ENCODE measurements around the gene BEND6. TPM values are rescaled to one million over a fixed set of nuclear protein-coding genes. Genes with fewer than 3 reads are reported as not detected.
"Not testable (repeated sequence)": the region's sequence is repeated elsewhere in the genome, so short reads cannot be mapped to it uniquely, and the experiment has no call there.

Gene BEND6
- total RNA-seq, 4 donors from 2014 or later = 0.55 to 0.79 TPM; not detected in 2

- intact Hi-C loops (cut with DNase I; ENCODE audit: low total_unique reads) (no loop called here), in situ Hi-C loops (cut with MboI; ENCODE audit: low pct_ligation_motif_present in 1 of 4, low pct_unique_long_range_greater_than_20kb in 1 of 4, low sequenced_read_pairs in 3 of 4) (no loop called here)
- 60 to 62% methylated on average over 1 of the region's 1 CpG for WGBS, 2 donors (ENCODE audit: low coverage in 1 of 2)
- Histone ChIP-seq H3K27ac (no peak overlapping the region), H3K36me3 (no peaks in the 10 kb centered on the region), H3K9me3 (no peaks in the 10 kb centered on the region), H3K27me3 (peaks cover 7% of the 10 kb centered on the region), H3K4me1 (no peaks in the 10 kb centered on the region), H3K4me3 (no peak overlapping the region)
- no peak for TF ChIP-seq POLR2A (IDR thresholded peaks at IDR 0.05)
- no peak for TF ChIP-seq CTCF (IDR thresholded peaks at IDR 0.05)
- TF ChIP-seq EP300 (IDR thresholded peaks at IDR 0.05; ENCODE audit: low read depth) = no peak
- no peak for TF ChIP-seq POLR2AphosphoS5 (IDR thresholded peaks at IDR 0.05)
- no peak for DNase-seq
Observed at GRCh38 chr6:56992703-56993102, 37.8 kb downstream of the BEND6 start.

- H3K4me3 ChIP-seq = no peak overlapping the region
- H3K4me1 ChIP-seq = no peaks in the 10 kb centered on the region
- in situ Hi-C loops (cut with MboI; ENCODE audit: low pct_ligation_motif_present in 1 of 4, low pct_unique_long_range_greater_than_20kb in 1 of 4, low sequenced_read_pairs in 3 of 4) = no loop called here
- TF ChIP-seq CTCF (IDR thresholded peaks at IDR 0.05) (peak in 1 of 5 experiments; percentile 9), EP300 (IDR thresholded peaks at IDR 0.05; ENCODE audit: low read depth) (no peak)
- 61 to 79% methylated on average over 3 of the region's 3 CpGs for WGBS, 2 donors (ENCODE audit: low coverage in 1 of 2)
- no peak for DNase-seq
- H3K27me3 ChIP-seq = peaks cover 7% of the 10 kb centered on the region
- no peaks in the 10 kb centered on the region for H3K9me3 ChIP-seq
- intact Hi-C loops (cut with DNase I; ENCODE audit: low total_unique reads) = no loop called here
- H3K36me3 ChIP-seq = no peaks in the 10 kb centered on the region
- H3K27ac ChIP-seq = no peak overlapping the region
Observed at GRCh38 chr6:56995347-56995902, 40.5 kb downstream of the BEND6 start.

- H3K36me3 ChIP-seq = no peaks in the 10 kb centered on the region
- WGBS, 2 donors (ENCODE audit: low coverage in 1 of 2) = 86 to 88% methylated on average over 1 of the region's 1 CpG
- in situ Hi-C loops (cut with MboI; ENCODE audit: low pct_ligation_motif_present in 1 of 4, low pct_unique_long_range_greater_than_20kb in 1 of 4, low sequenced_read_pairs in 3 of 4) = no loop called here
- intact Hi-C loops (cut with DNase I; ENCODE audit: low total_unique reads) = no loop called here
- no peak overlapping the region for H3K27ac ChIP-seq
- no peak for TF ChIP-seq POLR2A (IDR thresholded peaks at IDR 0.05)
- TF ChIP-seq EP300 (IDR thresholded peaks at IDR 0.05; ENCODE audit: low read depth) = no peak
- no peak for TF ChIP-seq CTCF (IDR thresholded peaks at IDR 0.05)
- no peak for TF ChIP-seq POLR2AphosphoS5 (IDR thresholded peaks at IDR 0.05)
- H3K4me3 ChIP-seq = no peak overlapping the region
- H3K27me3 ChIP-seq = peaks cover 7% of the 10 kb centered on the region
- DNase-seq = no peak
- no peaks in the 10 kb centered on the region for H3K9me3 ChIP-seq
- H3K4me1 ChIP-seq = no peaks in the 10 kb centered on the region
Observed at GRCh38 chr6:56996401-56996800, 41.5 kb downstream of the BEND6 start.

- intact Hi-C loops (cut with DNase I; ENCODE audit: low total_unique reads) (no loop called here), in situ Hi-C loops (cut with MboI; ENCODE audit: low pct_ligation_motif_present in 1 of 4, low pct_unique_long_range_greater_than_20kb in 1 of 4, low sequenced_read_pairs in 3 of 4) (no loop called here)
- Histone ChIP-seq H3K4me3 (no peak overlapping the region), H3K27me3 (no peaks in the 10 kb centered on the region), H3K27ac (no peak overlapping the region), H3K9me3 (no peaks in the 10 kb centered on the region), H3K4me1 (no peaks in the 10 kb centered on the region), H3K36me3 (no peaks in the 10 kb centered on the region)
- no peak for DNase-seq
- TF ChIP-seq POLR2AphosphoS5 (IDR thresholded peaks at IDR 0.05) (no peak), POLR2A (IDR thresholded peaks at IDR 0.05) (no peak), CTCF (IDR thresholded peaks at IDR 0.05) (no peak), EP300 (IDR thresholded peaks at IDR 0.05; ENCODE audit: low read depth) (no peak)
Observed at GRCh38 chr6:56999049-56999448, 44.1 kb downstream of the BEND6 start.

- H3K36me3 ChIP-seq; H3K9me3 ChIP-seq; DNase-seq; H3K27me3 ChIP-seq; intact Hi-C loops (cut with DNase I; ENCODE audit: low total_unique reads); H3K4me1 ChIP-seq; H3K27ac ChIP-seq; H3K4me3 ChIP-seq: not testable (repeated sequence)
- in situ Hi-C loops (cut with MboI; ENCODE audit: low pct_ligation_motif_present in 1 of 4, low pct_unique_long_range_greater_than_20kb in 1 of 4, low sequenced_read_pairs in 3 of 4) = loop anchor here in 1 of 4 donors (25.0 kb wide), 1 partner anchor 87 kb away; no protein-coding TSS in a partner anchor
- WGBS, 2 donors (ENCODE audit: low coverage in 1 of 2) = 100% methylated on average over 3 to 9 of the region's 18 CpGs
Observed at GRCh38 chr6:56999748-57000147, 44.8 kb downstream of the BEND6 start.
